ENCODE results near the gene ARVCF.

The ARVCF gene

GRCh38 chr22:20013382-20013871 is 3.2 kb downstream of the ARVCF start:
- H3K4me1 ChIP-seq (ENCODE audit: insufficient read depth, low read length, severe bottlenecking), result peaks cover 13% of the 10 kb centered on the region
- no peak overlapping the region for H2AFZ ChIP-seq (ENCODE audit: low read length)
- H3K4me2 ChIP-seq (ENCODE audit: low read length), result no peak overlapping the region
- 0 out of 2 replicates have a peak, but pooled peaks cover 3% of the 10 kb centered on the region for H3K27me3 ChIP-seq (ENCODE audit: insufficient read depth, low read length)
- H3K36me3 ChIP-seq (ENCODE audit: insufficient read depth, low read length), result no peaks in the 10 kb centered on the region
- no peak overlapping the region for H3K4me3 ChIP-seq (ENCODE audit: low read depth, low read length, poor library complexity, severe bottlenecking)
- no peaks in the 10 kb centered on the region for H3F3A ChIP-seq (ENCODE audit: insufficient read depth, low read length)
- H3K9me3 ChIP-seq (ENCODE audit: low read length), result no peaks in the 10 kb centered on the region
- H3K79me2 ChIP-seq (ENCODE audit: insufficient read depth, low read length), result no peaks in the 10 kb centered on the region
- H3K9ac ChIP-seq (ENCODE audit: low read length), result no peak overlapping the region
- TF ChIP-seq, protein P1, sequence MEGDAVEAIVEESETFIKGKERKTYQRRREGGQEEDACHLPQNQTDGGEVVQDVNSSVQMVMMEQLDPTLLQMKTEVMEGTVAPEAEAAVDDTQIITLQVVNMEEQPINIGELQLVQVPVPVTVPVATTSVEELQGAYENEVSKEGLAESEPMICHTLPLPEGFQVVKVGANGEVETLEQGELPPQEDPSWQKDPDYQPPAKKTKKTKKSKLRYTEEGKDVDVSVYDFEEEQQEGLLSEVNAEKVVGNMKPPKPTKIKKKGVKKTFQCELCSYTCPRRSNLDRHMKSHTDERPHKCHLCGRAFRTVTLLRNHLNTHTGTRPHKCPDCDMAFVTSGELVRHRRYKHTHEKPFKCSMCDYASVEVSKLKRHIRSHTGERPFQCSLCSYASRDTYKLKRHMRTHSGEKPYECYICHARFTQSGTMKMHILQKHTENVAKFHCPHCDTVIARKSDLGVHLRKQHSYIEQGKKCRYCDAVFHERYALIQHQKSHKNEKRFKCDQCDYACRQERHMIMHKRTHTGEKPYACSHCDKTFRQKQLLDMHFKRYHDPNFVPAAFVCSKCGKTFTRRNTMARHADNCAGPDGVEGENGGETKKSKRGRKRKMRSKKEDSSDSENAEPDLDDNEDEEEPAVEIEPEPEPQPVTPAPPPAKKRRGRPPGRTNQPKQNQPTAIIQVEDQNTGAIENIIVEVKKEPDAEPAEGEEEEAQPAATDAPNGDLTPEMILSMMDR (IDR thresholded peaks at IDR 0.05; ENCODE audit: low read length), result peak; percentile 53
- TF ChIP-seq EZH2 (IDR thresholded peaks at IDR 0.05; ENCODE audit: borderline replicate concordance, low read length), result no peak
- H3K27ac ChIP-seq (ENCODE audit: low read depth, low read length, poor library complexity, severe bottlenecking), result no peak overlapping the region
- no peaks in the 10 kb centered on the region for H3K9me2 ChIP-seq (ENCODE audit: low read depth, low read length)
- no peaks in the 10 kb centered on the region for H4K20me1 ChIP-seq (ENCODE audit: insufficient read depth, low read length)

- Histone ChIP-seq H3K9me2 (ENCODE audit: low read depth, low read length) (no peaks in the 10 kb centered on the region), H3K79me2 (ENCODE audit: insufficient read depth, low read length) (no peaks in the 10 kb centered on the region), H3K4me1 (ENCODE audit: insufficient read depth, low read length, severe bottlenecking) (peaks cover 13% of the 10 kb centered on the region), H3K27me3 (ENCODE audit: insufficient read depth, low read length) (0 out of 2 replicates have a peak, but pooled peaks cover 2% of the 10 kb centered on the region), H3K36me3 (ENCODE audit: insufficient read depth, low read length) (no peaks in the 10 kb centered on the region), H3K4me3 (ENCODE audit: low read depth, low read length, poor library complexity, severe bottlenecking) (no peak overlapping the region), H4K20me1 (ENCODE audit: insufficient read depth, low read length) (no peaks in the 10 kb centered on the region), H3K9me3 (ENCODE audit: low read length) (no peaks in the 10 kb centered on the region), H2AFZ (ENCODE audit: low read length) (no peak overlapping the region), H3K9ac (ENCODE audit: low read length) (no peak overlapping the region), H3K4me2 (ENCODE audit: low read length) (no peak overlapping the region), H3K27ac (ENCODE audit: low read depth, low read length, poor library complexity, severe bottlenecking) (no peak overlapping the region), H3F3A (ENCODE audit: insufficient read depth, low read length) (no peaks in the 10 kb centered on the region)
- TF ChIP-seq, protein P1 (IDR thresholded peaks at IDR 0.05; ENCODE audit: low read length), result no peak
- TF ChIP-seq EZH2 (IDR thresholded peaks at IDR 0.05; ENCODE audit: borderline replicate concordance, low read length), result no peak
Observed at GRCh38 chr22:20012741-20013331, 3.8 kb downstream of the ARVCF start.

- no peaks in the 10 kb centered on the region for H3K27me3 ChIP-seq (ENCODE audit: insufficient read depth, low read length)
- H3K4me2 ChIP-seq (ENCODE audit: low read length), result no peak overlapping the region
- H3K9ac ChIP-seq (ENCODE audit: low read length), result no peak overlapping the region
- no peak overlapping the region for H3K4me3 ChIP-seq (ENCODE audit: low read depth, low read length, poor library complexity, severe bottlenecking)
- peaks cover 7% of the 10 kb centered on the region for H3K4me1 ChIP-seq (ENCODE audit: insufficient read depth, low read length, severe bottlenecking)
- H2AFZ ChIP-seq (ENCODE audit: low read length), result no peak overlapping the region
- H3K27ac ChIP-seq (ENCODE audit: low read depth, low read length, poor library complexity, severe bottlenecking), result no peak overlapping the region
- H4K20me1 ChIP-seq (ENCODE audit: insufficient read depth, low read length), result no peaks in the 10 kb centered on the region
- TF ChIP-seq EZH2 (IDR thresholded peaks at IDR 0.05; ENCODE audit: borderline replicate concordance, low read length), result no peak
- TF ChIP-seq, protein P1 (IDR thresholded peaks at IDR 0.05; ENCODE audit: low read length), result no peak
- no peaks in the 10 kb centered on the region for H3K79me2 ChIP-seq (ENCODE audit: insufficient read depth, low read length)
- H3K9me2 ChIP-seq (ENCODE audit: low read depth, low read length), result no peaks in the 10 kb centered on the region
- no peaks in the 10 kb centered on the region for H3K9me3 ChIP-seq (ENCODE audit: low read length)
- no peaks in the 10 kb centered on the region for H3F3A ChIP-seq (ENCODE audit: insufficient read depth, low read length)
- no peaks in the 10 kb centered on the region for H3K36me3 ChIP-seq (ENCODE audit: insufficient read depth, low read length)
Observed at GRCh38 chr22:20011993-20012740, 4.5 kb downstream of the ARVCF start.

Measured in OCI-LY1 (cell line).